ENCODE results near the gene PSMB7.

Gene PSMB7

GRCh38 chr9:124415102-124415851, at the start of gene PSMB7:
Gene PSMB7, minus strand, starts transcription at chr9:124415442. Its CDS starts 17 bp downstream, at chr9:124415425.
- DNase-seq (ENCODE audit: low read depth): peak; percentile 93

- no peak for DNase-seq (ENCODE audit: low read depth)
Observed at GRCh38 chr9:124462739-124463138, 47.5 kb upstream of the PSMB7 start.

GRCh38 chr9:124458441-124458840, 43.2 kb upstream of the PSMB7 start:
- no peak for DNase-seq (ENCODE audit: low read depth)

GRCh38 chr9:124457887-124458431, 42.7 kb upstream of the PSMB7 start:
- DNase-seq (ENCODE audit: low read depth): no peak

GRCh38 chr9:124457079-124457886, 42.0 kb upstream of the PSMB7 start:
- DNase-seq (ENCODE audit: low read depth): no peak

GRCh38 chr9:124456341-124457078, 41.3 kb upstream of the PSMB7 start:
- no peak for DNase-seq (ENCODE audit: low read depth)

GRCh38 chr9:124455820-124456219, 40.6 kb upstream of the PSMB7 start:
- DNase-seq (ENCODE audit: low read depth): no peak

GRCh38 chr9:124454791-124455443, 39.7 kb upstream of the PSMB7 start:
- no peak for DNase-seq (ENCODE audit: low read depth)

- DNase-seq (ENCODE audit: low read depth): no peak
Observed at GRCh38 chr9:124454296-124454695, 39.1 kb upstream of the PSMB7 start.

GRCh38 chr9:124453586-124454191, 38.4 kb upstream of the PSMB7 start:
- DNase-seq (ENCODE audit: low read depth): no peak

GRCh38 chr9:124452841-124453585, 37.8 kb upstream of the PSMB7 start:
- no peak for DNase-seq (ENCODE audit: low read depth)

- no peak for DNase-seq (ENCODE audit: low read depth)
Observed at GRCh38 chr9:124452326-124452725, 37.1 kb upstream of the PSMB7 start.

GRCh38 chr9:124450931-124451661, 35.9 kb upstream of the PSMB7 start:
- no peak for DNase-seq (ENCODE audit: low read depth)

GRCh38 chr9:124450241-124450924, 35.1 kb upstream of the PSMB7 start, which contains the start of gene ADGRD2:
Gene ADGRD2, plus strand, starts transcription at chr9:124450451. Its CDS starts 1,216 bp downstream, at chr9:124451667.
- DNase-seq (ENCODE audit: low read depth): no peak

GRCh38 chr9:124449381-124450151, 34.3 kb upstream of the PSMB7 start:
- no peak for DNase-seq (ENCODE audit: low read depth)

GRCh38 chr9:124448019-124448418, 32.8 kb upstream of the PSMB7 start:
- DNase-seq (ENCODE audit: low read depth): no peak

- DNase-seq (ENCODE audit: low read depth): no peak
Observed at GRCh38 chr9:124447297-124447661, 32.0 kb upstream of the PSMB7 start.

- no peak for DNase-seq (ENCODE audit: low read depth)
Observed at GRCh38 chr9:124444166-124444565, 28.9 kb upstream of the PSMB7 start.

All from stimulated activated CD8-positive, alpha-beta memory T cell treated with anti-CD3 and anti-CD28 coated beads, Interleukin-15, amount 100 ng/mL, for 24 hours (primary cell).